WERI-Rb-1 (cell line): ENCODE data around the gene TBC1D23.
"Not testable (repeated sequence)": the region's sequence is repeated elsewhere in the genome, so short reads cannot be mapped to it uniquely, and the experiment has no call there.

ENCODE experiments used
- DNase-seq: peaks from one replicate; pipeline ENCODE4 v3.0.0-alpha.2; 2020
- H3K27ac ChIP-seq: fragments of 250-450 bp; sonication (Bioruptor Pico); 2 replicates; pipeline ENCODE4 v1.5.1; 2020; ENCODE audit warnings: mild to moderate bottlenecking, moderate library complexity
- H3K27me3 ChIP-seq: fragments of 250-450 bp; sonication (Bioruptor Pico); 2 replicates; pipeline ENCODE4 v1.5.1; 2021; ENCODE audit warnings: mild to moderate bottlenecking, low read depth, moderate library complexity; ENCODE audit not compliant: insufficient read depth, severe bottlenecking
- H3K36me3 ChIP-seq: fragments of 250-450 bp; sonication (Bioruptor Pico); 2 replicates; pipeline ENCODE4 v1.5.1; 2020; ENCODE audit warnings: mild to moderate bottlenecking, moderate library complexity
- H3K4me3 ChIP-seq: 2 replicates; pipeline ENCODE4 v1.5.1; 2011; ENCODE audit warnings: low read depth, mild to moderate bottlenecking, control low read depth, low read length
- H3K9me3 ChIP-seq: fragments of 250-450 bp; sonication (Bioruptor Pico); 2 replicates; pipeline ENCODE4 v1.5.1; 2021; ENCODE audit warnings: mild to moderate bottlenecking, moderate library complexity; ENCODE audit not compliant: severe bottlenecking
- CTCF ChIP-seq: IDR thresholded peaks from 2 replicates; pipeline ENCODE4 v1.5.1; 2011; ENCODE audit warnings: low read depth, mild to moderate bottlenecking, control low read depth, inconsistent platforms, low read length

The TBC1D23 gene

GRCh38 chr3:100333970-100334487 lies 73.2 kb downstream of the TBC1D23 start:
- H3K27me3 ChIP-seq = no peaks in the 10 kb centered on the region
- DNase-seq = no peak
- no peak for TF ChIP-seq CTCF
- no peaks in the 10 kb centered on the region for H3K9me3 ChIP-seq
- H3K27ac ChIP-seq = peak overlapping the region; percentile 83
- peak overlapping the region; percentile 59 for H3K4me3 ChIP-seq
- H3K36me3 ChIP-seq = no peaks in the 10 kb centered on the region; the same call in 1 of the 2 replicates

GRCh38 chr3:100334488-100335351 lies 73.9 kb downstream of the TBC1D23 start, which contains the start of gene NIT2:
NIT2 (plus strand) TSS chr3:100334757; CDS start chr3:100334792, 35 bp downstream.
- Histone ChIP-seq H3K27ac (peak within 1 kb of the TSS; percentile 83), H3K27me3 (no peaks in the 10 kb centered on the region), H3K36me3 (peaks cover under 1% of the 10 kb centered on the region), H3K9me3 (no peaks in the 10 kb centered on the region), H3K4me3 (peak within 1 kb of the TSS; percentile 59)
- TF ChIP-seq CTCF = 0 out of 2 replicates have a peak, but pooled peaks have one; percentile 6
- peak; percentile 90 for DNase-seq

GRCh38 chr3:100335434-100335833 lies 74.6 kb downstream of the TBC1D23 start:
- Histone ChIP-seq H3K36me3 (peaks cover 8% of the 10 kb centered on the region), H3K9me3 (no peaks in the 10 kb centered on the region), H3K27ac (peak overlapping the region; percentile 83), H3K4me3 (peak overlapping the region; percentile 59), H3K27me3 (no peaks in the 10 kb centered on the region)
- TF ChIP-seq CTCF = no peak
- DNase-seq = peak; percentile 60

- Histone ChIP-seq H3K36me3 (peaks cover 14% of the 10 kb centered on the region), H3K27ac (peak overlapping the region; percentile 83), H3K4me3 (peak overlapping the region; percentile 24; the same call in 1 of the 2 replicates)
- not testable (repeated sequence) for H3K9me3 ChIP-seq, H3K27me3 ChIP-seq, DNase-seq
Observed at GRCh38 chr3:100336229-100336628, 75.4 kb downstream of the TBC1D23 start.

GRCh38 chr3:100338911-100339310 lies 78.1 kb downstream of the TBC1D23 start:
- Histone ChIP-seq H3K4me3 (no peak overlapping the region), H3K27me3 (no peaks in the 10 kb centered on the region), H3K9me3 (no peaks in the 10 kb centered on the region), H3K27ac (no peak overlapping the region), H3K36me3 (peaks cover 27% of the 10 kb centered on the region)
- TF ChIP-seq CTCF = no peak
- DNase-seq = no peak

- H3K36me3 ChIP-seq = peaks cover 34% of the 10 kb centered on the region
- no peak for DNase-seq
- no peak overlapping the region for H3K27ac ChIP-seq
- H3K4me3 ChIP-seq = no peak overlapping the region
- H3K9me3 ChIP-seq = no peaks in the 10 kb centered on the region
- H3K27me3 ChIP-seq = no peaks in the 10 kb centered on the region
- no peak for TF ChIP-seq CTCF
Observed at GRCh38 chr3:100339786-100340185, 79.0 kb downstream of the TBC1D23 start.
